ENCODE data around the gene APPL1. TPM values are rescaled to one million over a fixed set of nuclear protein-coding genes. Genes with fewer than 3 reads are reported as not detected.
A peak's percentile ranks its signal among the peaks of the same experiment; 100 is the strongest.

The APPL1 gene
- total RNA-seq, 1 donor from 2014 or later, result 30.9 TPM

DNA sequence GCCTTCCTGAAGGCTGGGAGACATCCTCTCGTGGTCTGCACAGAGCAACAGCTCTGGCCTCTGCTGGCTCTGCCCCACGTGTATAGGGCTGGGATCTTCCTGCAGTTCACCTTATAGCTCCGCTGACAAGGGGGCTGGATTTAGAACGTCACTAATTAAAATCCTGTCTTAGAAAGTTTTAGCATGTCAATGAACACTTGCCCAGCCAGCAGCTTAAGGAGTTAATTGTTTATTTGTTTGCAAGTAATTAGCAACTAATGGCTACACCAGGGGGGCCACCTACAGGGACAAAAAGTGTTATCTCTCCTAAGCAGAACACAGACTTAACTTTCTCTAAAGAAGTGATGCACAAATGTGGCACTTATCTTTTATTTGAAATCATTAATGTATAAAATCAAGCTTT is 27.6 kb upstream of the APPL1 start, which contains the start of gene HESX1:
Gene HESX1 (minus strand): TSS at position 84 of the 403 bp plus-strand sequence. CDS start 60 bp downstream, at position 24.
- TF ChIP-seq, protein P1, sequence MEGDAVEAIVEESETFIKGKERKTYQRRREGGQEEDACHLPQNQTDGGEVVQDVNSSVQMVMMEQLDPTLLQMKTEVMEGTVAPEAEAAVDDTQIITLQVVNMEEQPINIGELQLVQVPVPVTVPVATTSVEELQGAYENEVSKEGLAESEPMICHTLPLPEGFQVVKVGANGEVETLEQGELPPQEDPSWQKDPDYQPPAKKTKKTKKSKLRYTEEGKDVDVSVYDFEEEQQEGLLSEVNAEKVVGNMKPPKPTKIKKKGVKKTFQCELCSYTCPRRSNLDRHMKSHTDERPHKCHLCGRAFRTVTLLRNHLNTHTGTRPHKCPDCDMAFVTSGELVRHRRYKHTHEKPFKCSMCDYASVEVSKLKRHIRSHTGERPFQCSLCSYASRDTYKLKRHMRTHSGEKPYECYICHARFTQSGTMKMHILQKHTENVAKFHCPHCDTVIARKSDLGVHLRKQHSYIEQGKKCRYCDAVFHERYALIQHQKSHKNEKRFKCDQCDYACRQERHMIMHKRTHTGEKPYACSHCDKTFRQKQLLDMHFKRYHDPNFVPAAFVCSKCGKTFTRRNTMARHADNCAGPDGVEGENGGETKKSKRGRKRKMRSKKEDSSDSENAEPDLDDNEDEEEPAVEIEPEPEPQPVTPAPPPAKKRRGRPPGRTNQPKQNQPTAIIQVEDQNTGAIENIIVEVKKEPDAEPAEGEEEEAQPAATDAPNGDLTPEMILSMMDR (IDR thresholded peaks at IDR 0.05; ENCODE audit: insufficient read depth, low read length, poor library complexity, severe bottlenecking), result no peak
- H3K4me3 ChIP-seq (ENCODE audit: low read depth, low read length), result no peak within 1 kb of the TSS
- DNase-seq (ENCODE audit: low read depth), result no peak
- H3K36me3 ChIP-seq (ENCODE audit: control insufficient read depth, insufficient read depth, low read length), result no peaks in the 10 kb centered on the region
- no peaks in the 10 kb centered on the region for H3K27me3 ChIP-seq (ENCODE audit: control insufficient read depth, insufficient read depth, low read length)

DNA sequence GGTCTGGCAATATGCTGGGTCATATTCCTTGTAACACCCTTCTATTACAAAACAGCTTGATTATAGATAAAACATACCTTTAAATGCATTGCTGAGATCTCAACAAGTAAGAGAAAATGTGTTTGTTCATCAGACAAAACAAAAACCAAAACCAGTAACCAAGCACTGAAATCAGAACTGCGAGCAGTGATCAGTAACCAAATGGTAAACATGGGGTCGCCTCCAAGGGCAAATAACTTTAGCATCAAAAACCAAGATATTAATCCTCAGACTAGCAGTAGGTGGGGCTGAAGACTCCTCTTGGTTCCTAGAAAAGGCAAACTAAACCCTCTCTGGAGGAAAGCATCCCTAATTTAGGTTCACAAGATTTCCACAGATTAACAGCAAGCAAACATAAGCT is 21.1 kb upstream of the APPL1 start:
- TF ChIP-seq, protein P1 (IDR thresholded peaks at IDR 0.05; ENCODE audit: insufficient read depth, low read length, poor library complexity, severe bottlenecking), result no peak

DNA sequence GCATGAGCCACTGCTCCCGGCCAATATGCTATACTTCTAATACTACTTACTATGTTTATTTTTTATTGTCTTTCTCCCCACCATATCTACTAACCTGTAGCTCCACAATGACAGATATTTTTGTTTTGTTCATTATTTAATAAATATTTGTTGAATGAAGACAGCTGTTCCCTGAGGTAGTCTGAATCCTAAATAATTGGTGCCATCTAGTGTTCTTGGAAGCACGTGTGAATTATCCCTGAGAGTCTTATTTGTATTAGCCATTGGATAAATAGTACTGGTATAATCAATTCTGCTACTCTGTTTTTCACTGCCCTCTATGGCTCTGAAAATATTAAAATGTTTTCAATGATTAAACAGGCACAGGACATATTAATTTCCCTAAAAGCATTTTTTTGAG is 5.6 kb upstream of the APPL1 start:
- no peaks in the 10 kb centered on the region for H3K27me3 ChIP-seq (ENCODE audit: control insufficient read depth, insufficient read depth, low read length)
- H3K36me3 ChIP-seq (ENCODE audit: control insufficient read depth, insufficient read depth, low read length), result no peaks in the 10 kb centered on the region
- TF ChIP-seq, protein P1 (IDR thresholded peaks at IDR 0.05; ENCODE audit: insufficient read depth, low read length, poor library complexity, severe bottlenecking), result peak; percentile 24
- no peak overlapping the region for H3K4me3 ChIP-seq (ENCODE audit: low read depth, low read length)
- DNase-seq (ENCODE audit: low read depth), result no peak

More for the DNA sequence above, 21.1 kb upstream of the APPL1 start:
- Histone ChIP-seq H3K36me3 (ENCODE audit: control insufficient read depth, insufficient read depth, low read length) (no peaks in the 10 kb centered on the region), H3K4me3 (ENCODE audit: low read depth, low read length) (no peak overlapping the region), H3K27me3 (ENCODE audit: control insufficient read depth, insufficient read depth, low read length) (no peaks in the 10 kb centered on the region)
- no peak for DNase-seq (ENCODE audit: low read depth)

DNA sequence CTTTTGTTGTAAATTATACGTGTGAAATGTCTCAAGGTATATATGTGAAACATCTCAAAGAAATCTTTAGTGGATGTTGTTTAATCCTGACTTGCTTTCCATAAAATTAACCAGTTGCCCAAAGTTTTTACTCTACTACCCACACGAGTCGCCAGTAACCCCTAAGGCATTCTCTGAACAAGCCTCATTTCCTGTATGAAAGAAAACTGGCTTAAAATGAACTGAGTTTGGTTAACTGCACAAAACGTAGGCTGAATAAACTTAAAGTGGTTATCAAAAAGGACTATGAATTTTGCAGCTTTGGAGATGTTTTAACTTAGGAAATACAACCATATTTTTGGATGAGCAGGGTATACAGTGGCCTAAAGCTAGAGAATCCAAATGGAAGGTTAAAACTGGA is 2.7 kb upstream of the APPL1 start:
- H3K4me3 ChIP-seq (ENCODE audit: low read depth, low read length), result no peak overlapping the region
- H3K36me3 ChIP-seq (ENCODE audit: control insufficient read depth, insufficient read depth, low read length), result no peaks in the 10 kb centered on the region
- TF ChIP-seq, protein P1 (IDR thresholded peaks at IDR 0.05; ENCODE audit: insufficient read depth, low read length, poor library complexity, severe bottlenecking), result no peak
- DNase-seq (ENCODE audit: low read depth), result no peak
- H3K27me3 ChIP-seq (ENCODE audit: control insufficient read depth, insufficient read depth, low read length), result no peaks in the 10 kb centered on the region

DNA sequence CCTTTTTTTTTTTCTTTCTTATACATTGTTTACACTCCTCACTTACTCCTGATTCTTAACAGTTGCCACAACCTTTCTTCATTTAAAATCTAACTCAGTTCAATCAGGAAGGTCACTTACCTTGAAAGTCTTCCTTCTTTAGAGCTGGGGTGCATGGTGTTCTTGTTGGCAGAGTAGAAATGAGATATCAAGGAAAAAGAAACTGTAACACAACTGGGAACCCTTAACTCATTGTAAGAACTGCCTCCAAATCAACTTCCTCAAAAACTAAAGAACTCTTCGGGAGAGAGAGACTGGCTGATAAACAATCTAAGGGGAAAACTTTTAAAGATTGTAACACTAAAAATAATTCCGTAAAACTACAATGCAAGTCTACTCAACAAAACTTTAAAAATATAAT is 1.4 kb upstream of the APPL1 start:
- DNase-seq (ENCODE audit: low read depth), result no peak
- no peaks in the 10 kb centered on the region for H3K36me3 ChIP-seq (ENCODE audit: control insufficient read depth, insufficient read depth, low read length)
- H3K27me3 ChIP-seq (ENCODE audit: control insufficient read depth, insufficient read depth, low read length), result no peaks in the 10 kb centered on the region
- TF ChIP-seq, protein P1 (IDR thresholded peaks at IDR 0.05; ENCODE audit: insufficient read depth, low read length, poor library complexity, severe bottlenecking), result no peak
- no peak overlapping the region for H3K4me3 ChIP-seq (ENCODE audit: low read depth, low read length)

Data from kidney epithelial cell (primary cell).